Astrocyte of the spinal cord (primary cell): ENCODE data around the gene CDK5RAP2.

ENCODE experiments used
- DNase-seq: peaks from one replicate; pipeline ENCODE4 v3.0.0; 2011; ENCODE audit warnings: low read depth, low spot score
- H3K4me3 ChIP-seq: 2 replicates; pipeline ENCODE4 v1.5.1; 2011; ENCODE audit warnings: low read depth, mild to moderate bottlenecking, low read length, moderate library complexity
- in situ Hi-C: cut with HindIII; loops from 2 replicates; pipeline ENCODE4 v1.10.0; 2017; ENCODE audit warnings: low sequenced_read_pairs
- TF ChIP-seq, protein P1 (sequence below): IDR thresholded peaks from 2 replicates; pipeline ENCODE4 v1.5.1; 2012; ENCODE audit warnings: low read depth, mild to moderate bottlenecking, low read length, inconsistent platforms

CDK5RAP2 gene

GRCh38 chr9:120621941-120622340, 42.0 kb upstream of the CDK5RAP2 start:
- in situ Hi-C loops: no loop called here
- TF ChIP-seq, protein P1, sequence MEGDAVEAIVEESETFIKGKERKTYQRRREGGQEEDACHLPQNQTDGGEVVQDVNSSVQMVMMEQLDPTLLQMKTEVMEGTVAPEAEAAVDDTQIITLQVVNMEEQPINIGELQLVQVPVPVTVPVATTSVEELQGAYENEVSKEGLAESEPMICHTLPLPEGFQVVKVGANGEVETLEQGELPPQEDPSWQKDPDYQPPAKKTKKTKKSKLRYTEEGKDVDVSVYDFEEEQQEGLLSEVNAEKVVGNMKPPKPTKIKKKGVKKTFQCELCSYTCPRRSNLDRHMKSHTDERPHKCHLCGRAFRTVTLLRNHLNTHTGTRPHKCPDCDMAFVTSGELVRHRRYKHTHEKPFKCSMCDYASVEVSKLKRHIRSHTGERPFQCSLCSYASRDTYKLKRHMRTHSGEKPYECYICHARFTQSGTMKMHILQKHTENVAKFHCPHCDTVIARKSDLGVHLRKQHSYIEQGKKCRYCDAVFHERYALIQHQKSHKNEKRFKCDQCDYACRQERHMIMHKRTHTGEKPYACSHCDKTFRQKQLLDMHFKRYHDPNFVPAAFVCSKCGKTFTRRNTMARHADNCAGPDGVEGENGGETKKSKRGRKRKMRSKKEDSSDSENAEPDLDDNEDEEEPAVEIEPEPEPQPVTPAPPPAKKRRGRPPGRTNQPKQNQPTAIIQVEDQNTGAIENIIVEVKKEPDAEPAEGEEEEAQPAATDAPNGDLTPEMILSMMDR: no peak
- no peak for DNase-seq
- H3K4me3 ChIP-seq: no peak overlapping the region

- no peak overlapping the region for H3K4me3 ChIP-seq
- TF ChIP-seq, protein P1: peak; percentile 76
- peak; percentile 77 for DNase-seq
- in situ Hi-C loops: no loop called here
Measured at GRCh38 chr9:120619751-120620655, 40.0 kb upstream of the CDK5RAP2 start.

DNA sequence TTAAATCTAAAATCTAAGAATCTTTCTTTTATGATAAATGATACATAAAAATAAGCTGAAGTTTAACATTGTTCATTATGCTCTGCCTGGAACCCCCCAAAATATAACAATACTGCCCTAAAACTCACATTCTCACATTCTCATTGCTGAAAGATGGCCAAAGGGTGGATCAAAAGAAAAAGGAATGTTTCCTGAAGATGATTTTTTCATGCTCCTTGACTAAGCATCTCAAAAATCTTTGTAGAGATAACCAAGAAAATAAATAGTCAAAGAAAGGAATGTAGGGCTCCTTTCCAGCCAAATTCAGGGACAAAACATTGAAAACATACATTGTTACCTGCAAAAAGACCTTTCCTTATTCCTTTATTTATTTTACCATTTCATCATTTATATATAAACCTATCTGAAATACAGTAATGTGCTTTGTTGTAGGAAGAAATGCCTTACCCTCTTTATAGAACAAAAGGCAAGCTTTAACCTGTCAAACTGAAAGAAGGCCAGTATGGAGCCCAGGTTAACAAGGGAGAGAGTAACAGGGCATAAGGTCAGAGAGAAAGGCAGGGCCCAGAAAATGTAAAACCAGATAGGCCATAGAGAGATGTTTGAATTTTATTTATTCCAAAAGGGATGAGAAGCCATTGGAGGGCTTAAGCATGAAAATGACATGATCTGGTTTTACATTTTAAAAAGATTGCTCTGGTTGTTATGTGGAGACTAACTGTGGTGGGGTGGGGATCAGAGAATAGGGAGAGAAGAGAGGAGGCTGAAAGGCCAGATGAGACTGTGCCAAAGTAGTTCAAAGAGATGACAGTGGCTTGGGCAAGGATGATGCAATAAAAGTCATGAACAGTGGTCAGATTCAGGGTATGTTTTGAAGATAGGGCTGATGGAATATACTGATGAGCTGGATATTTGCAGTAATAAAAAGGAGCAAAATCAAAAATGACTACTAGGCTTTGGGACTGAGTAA, 37.3 kb upstream of the CDK5RAP2 start:
- no peak overlapping the region for H3K4me3 ChIP-seq
- DNase-seq: no peak
- in situ Hi-C loops: no loop called here
- TF ChIP-seq, protein P1: no peak

DNA sequence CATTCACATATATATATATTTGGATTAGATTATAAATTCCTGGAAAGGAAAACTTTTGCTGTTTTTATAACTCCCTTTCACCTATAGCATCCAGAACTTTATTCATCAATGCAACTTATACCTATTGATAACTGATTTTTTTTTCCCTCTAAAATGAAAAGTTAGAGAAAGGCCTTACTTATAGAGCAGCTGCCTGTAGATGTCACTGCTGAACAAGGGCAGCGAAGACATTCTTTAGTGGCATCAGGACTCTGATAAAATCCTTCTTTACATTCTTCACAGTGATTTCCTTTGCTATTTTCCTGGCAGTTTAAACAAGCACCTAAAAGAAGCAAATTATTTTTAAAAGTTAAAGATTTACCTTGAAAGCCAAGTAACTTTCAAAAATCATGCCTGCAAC, 32.3 kb upstream of the CDK5RAP2 start:
- TF ChIP-seq, protein P1: peak; percentile 33
- DNase-seq: no peak
- H3K4me3 ChIP-seq: no peak overlapping the region
- in situ Hi-C loops: no loop called here

DNA sequence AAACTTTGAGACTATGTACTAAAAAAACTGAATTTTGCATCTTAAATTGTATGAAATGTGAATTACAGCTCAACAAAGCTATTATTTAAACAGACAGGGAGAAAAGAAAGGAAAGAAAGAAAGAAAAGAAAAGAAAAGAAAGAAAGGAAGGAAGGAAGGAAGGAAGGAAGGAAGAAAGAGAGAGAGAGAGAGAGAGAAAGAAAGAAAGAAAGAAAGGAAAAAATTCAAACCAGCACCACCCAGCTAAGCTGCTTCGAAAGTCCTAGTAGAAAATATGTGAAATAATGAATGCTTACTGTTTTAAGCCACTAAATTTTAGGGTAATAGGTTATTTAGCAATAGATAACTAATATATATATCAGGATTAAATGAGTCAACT, 31.7 kb upstream of the CDK5RAP2 start:
- in situ Hi-C loops: no loop called here
- no peak overlapping the region for H3K4me3 ChIP-seq
- DNase-seq: no peak
- TF ChIP-seq, protein P1: no peak

GRCh38 chr9:120610975-120611689, 31.2 kb upstream of the CDK5RAP2 start:
- no peak overlapping the region for H3K4me3 ChIP-seq
- no peak for DNase-seq
- TF ChIP-seq, protein P1: peak; percentile 23
- in situ Hi-C loops: no loop called here
